ENCODE results near the gene PTPRD. TPM values are rescaled to one million over a fixed set of nuclear protein-coding genes. Genes with fewer than 3 reads are reported as not detected.
"Not testable (repeated sequence)": the region's sequence is repeated elsewhere in the genome, so short reads cannot be mapped to it uniquely, and the experiment has no call there.

Gene PTPRD
- total RNA-seq, 2 donors from 2014 or later, result 97.4 to 101 TPM

DNA sequence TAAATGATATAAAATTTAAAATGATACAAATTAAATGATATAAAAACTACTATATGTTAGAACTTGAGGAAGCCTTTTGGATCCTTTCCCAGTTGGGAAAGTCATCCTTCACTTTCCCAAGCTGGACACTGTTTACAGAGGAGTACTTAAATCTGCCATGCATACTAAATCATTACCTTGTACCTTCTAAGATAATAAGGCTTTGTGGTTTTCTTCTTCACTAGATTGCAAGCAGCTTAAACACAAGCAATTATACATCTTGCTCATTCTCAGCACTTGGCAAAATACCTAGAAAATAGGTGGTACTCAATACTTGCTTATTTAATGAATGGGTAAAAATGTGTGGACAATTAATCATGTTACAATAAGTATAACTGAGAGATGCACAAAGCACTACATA lies 666.8 kb downstream of the PTPRD start:
- Mint-ChIP-seq H3K27me3 (ENCODE audit: insufficient read depth) (no peaks in the 10 kb centered on the region), H3K36me3 (ENCODE audit: low read depth) (no peaks in the 10 kb centered on the region), H3K4me1 (peaks cover 4% of the 10 kb centered on the region), H3K4me3 (no peak overlapping the region), H3K9me3 (no peaks in the 10 kb centered on the region), H3K27ac (no peak overlapping the region)
- Histone ChIP-seq H3K4me3 (ENCODE audit: low read length) (no peak overlapping the region), H3K36me3 (ENCODE audit: control insufficient read depth, insufficient read depth, low read length) (no peaks in the 10 kb centered on the region), H3K27me3 (ENCODE audit: control insufficient read depth, insufficient read depth, low read length, poor library complexity, severe bottlenecking) (no peaks in the 10 kb centered on the region), H3K4me1 (ENCODE audit: control insufficient read depth, insufficient read depth, low read length) (no peaks in the 10 kb centered on the region), H3K27ac (ENCODE audit: low read depth, low read length) (no peak overlapping the region), H3K9ac (ENCODE audit: extremely low read depth, low read length, poor library complexity, severe bottlenecking) (no peak overlapping the region), H3K9me3 (ENCODE audit: control insufficient read depth, low read length) (no peaks in the 10 kb centered on the region)
- TF ChIP-seq, protein P1, sequence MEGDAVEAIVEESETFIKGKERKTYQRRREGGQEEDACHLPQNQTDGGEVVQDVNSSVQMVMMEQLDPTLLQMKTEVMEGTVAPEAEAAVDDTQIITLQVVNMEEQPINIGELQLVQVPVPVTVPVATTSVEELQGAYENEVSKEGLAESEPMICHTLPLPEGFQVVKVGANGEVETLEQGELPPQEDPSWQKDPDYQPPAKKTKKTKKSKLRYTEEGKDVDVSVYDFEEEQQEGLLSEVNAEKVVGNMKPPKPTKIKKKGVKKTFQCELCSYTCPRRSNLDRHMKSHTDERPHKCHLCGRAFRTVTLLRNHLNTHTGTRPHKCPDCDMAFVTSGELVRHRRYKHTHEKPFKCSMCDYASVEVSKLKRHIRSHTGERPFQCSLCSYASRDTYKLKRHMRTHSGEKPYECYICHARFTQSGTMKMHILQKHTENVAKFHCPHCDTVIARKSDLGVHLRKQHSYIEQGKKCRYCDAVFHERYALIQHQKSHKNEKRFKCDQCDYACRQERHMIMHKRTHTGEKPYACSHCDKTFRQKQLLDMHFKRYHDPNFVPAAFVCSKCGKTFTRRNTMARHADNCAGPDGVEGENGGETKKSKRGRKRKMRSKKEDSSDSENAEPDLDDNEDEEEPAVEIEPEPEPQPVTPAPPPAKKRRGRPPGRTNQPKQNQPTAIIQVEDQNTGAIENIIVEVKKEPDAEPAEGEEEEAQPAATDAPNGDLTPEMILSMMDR (conservative IDR thresholded peaks at IDR 0.05), result no peak
- DNase-seq, result no peak

DNA sequence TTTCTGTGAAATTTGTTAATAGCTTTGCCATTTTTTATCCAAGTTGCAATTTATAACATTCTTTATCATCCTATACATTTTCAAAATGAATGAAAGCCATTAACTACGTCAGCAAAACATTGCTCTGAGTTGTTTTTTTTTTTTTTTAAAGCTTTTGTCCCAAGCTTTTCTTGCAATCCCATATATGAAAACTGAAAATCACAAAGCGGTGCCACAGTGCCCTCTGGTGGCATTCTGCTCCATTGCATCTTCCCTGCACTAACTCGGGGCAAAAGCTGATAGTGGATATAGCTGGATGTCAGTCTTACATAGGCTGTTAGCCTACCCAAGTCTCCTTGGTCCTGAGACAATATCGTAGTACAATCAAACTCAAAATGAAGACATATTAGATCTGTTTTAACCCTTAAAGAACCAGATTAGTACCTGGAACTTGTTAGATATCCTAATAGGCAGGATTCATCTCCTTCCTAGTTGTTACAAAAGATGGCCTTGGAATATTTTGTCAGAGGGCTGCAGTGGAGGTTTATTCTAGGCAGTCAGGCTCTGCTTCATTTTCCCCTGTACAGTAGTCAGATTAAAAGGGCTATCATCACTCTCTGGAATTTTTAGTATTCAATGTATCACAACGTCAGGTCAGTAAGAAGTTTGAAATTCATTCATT lies 669.9 kb downstream of the PTPRD start:
- Histone ChIP-seq H3K4me3 (ENCODE audit: low read length) (no peak overlapping the region), H3K36me3 (ENCODE audit: control insufficient read depth, insufficient read depth, low read length) (no peaks in the 10 kb centered on the region), H3K9ac (ENCODE audit: extremely low read depth, low read length, poor library complexity, severe bottlenecking) (no peak overlapping the region), H3K4me1 (ENCODE audit: control insufficient read depth, insufficient read depth, low read length) (no peaks in the 10 kb centered on the region), H3K27me3 (ENCODE audit: control insufficient read depth, insufficient read depth, low read length, poor library complexity, severe bottlenecking) (no peaks in the 10 kb centered on the region), H3K27ac (ENCODE audit: low read depth, low read length) (no peak overlapping the region), H3K9me3 (ENCODE audit: control insufficient read depth, low read length) (no peaks in the 10 kb centered on the region)
- Mint-ChIP-seq H3K9me3 (no peaks in the 10 kb centered on the region), H3K27ac (no peak overlapping the region), H3K4me3 (no peak overlapping the region), H3K4me1 (no peaks in the 10 kb centered on the region), H3K27me3 (ENCODE audit: insufficient read depth) (no peaks in the 10 kb centered on the region), H3K36me3 (ENCODE audit: low read depth) (no peaks in the 10 kb centered on the region)
- TF ChIP-seq, protein P1 (conservative IDR thresholded peaks at IDR 0.05), result peak; percentile 98
- peak; percentile 93 for DNase-seq
- 23% methylated on average over 4 of the region's 5 CpGs; no CpG with 5 or more reads in 1 of the 2 experiments for WGBS, 2 experiments (ENCODE audit: insufficient coverage in 1 of 2, insufficient read length in 1 of 2)

DNA sequence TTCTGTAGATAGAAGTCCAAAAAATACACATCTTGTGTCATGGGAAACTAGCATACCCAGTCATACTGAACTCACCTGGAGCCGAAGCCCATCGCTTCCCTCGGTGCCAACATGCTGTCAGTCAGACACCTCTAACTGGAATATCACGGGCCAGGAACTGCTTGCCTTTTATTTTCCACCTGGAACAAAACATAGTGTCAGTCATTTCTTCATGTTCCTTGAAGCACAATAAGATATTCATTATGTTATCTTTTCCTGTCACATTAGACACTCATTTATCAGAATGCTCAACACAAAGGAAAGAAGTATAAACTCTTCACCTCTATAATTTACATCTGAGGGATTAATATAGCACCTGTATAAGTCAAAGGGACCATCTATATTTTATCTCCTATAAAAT lies 674.4 kb downstream of the PTPRD start:
- no peak overlapping the region for H3K4me3 ChIP-seq (ENCODE audit: low read length)
- WGBS, 2 experiments (ENCODE audit: insufficient coverage in 1 of 2, insufficient read length in 1 of 2), result 96 to 100% methylated on average over 3 to 4 of the region's 4 CpGs
- H3K4me1 Mint-ChIP-seq, result no peaks in the 10 kb centered on the region
- TF ChIP-seq, protein P1 (conservative IDR thresholded peaks at IDR 0.05), result no peak
- H3K9ac ChIP-seq (ENCODE audit: extremely low read depth, low read length, poor library complexity, severe bottlenecking), result no peak overlapping the region
- H3K27ac ChIP-seq (ENCODE audit: low read depth, low read length), result no peak overlapping the region
- no peaks in the 10 kb centered on the region for H3K36me3 ChIP-seq (ENCODE audit: control insufficient read depth, insufficient read depth, low read length)
- H3K36me3 Mint-ChIP-seq (ENCODE audit: low read depth), result no peaks in the 10 kb centered on the region
- H3K9me3 ChIP-seq (ENCODE audit: control insufficient read depth, low read length), result no peaks in the 10 kb centered on the region
- H3K4me1 ChIP-seq (ENCODE audit: control insufficient read depth, insufficient read depth, low read length), result no peaks in the 10 kb centered on the region
- no peaks in the 10 kb centered on the region for H3K27me3 Mint-ChIP-seq (ENCODE audit: insufficient read depth)
- no peak for DNase-seq
- no peaks in the 10 kb centered on the region for H3K9me3 Mint-ChIP-seq
- H3K27me3 ChIP-seq (ENCODE audit: control insufficient read depth, insufficient read depth, low read length, poor library complexity, severe bottlenecking), result no peaks in the 10 kb centered on the region
- H3K27ac Mint-ChIP-seq, result no peak overlapping the region
- no peak overlapping the region for H3K4me3 Mint-ChIP-seq

DNA sequence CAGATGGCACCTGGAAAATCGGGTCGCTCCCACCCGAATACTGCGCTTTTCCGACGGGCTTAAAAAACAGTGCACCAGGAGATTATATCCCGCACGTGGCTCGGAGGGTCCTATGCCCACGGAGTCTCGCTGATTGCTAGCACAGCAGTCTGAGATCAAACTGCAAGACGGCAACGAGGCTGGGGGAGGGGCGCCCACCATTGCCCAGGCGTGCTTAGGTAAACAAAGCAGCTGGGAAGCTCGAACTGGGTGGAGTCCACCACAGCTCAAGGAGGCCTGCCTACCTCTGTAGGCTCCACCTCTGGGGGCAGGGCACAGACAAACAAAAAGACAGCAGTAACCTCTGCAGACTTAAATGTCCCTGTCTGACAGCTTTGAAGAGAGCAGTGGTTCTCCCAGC lies 681.3 kb downstream of the PTPRD start:
- WGBS, 2 experiments (ENCODE audit: insufficient coverage in 1 of 2, insufficient read length in 1 of 2), result 93 to 95% methylated on average over 7 to 13 of the region's 16 CpGs
- not testable (repeated sequence) for H3K4me1 ChIP-seq (ENCODE audit: control insufficient read depth, insufficient read depth, low read length); H3K4me3 ChIP-seq (ENCODE audit: low read length); H3K27ac Mint-ChIP-seq; H3K9me3 ChIP-seq (ENCODE audit: control insufficient read depth, low read length); DNase-seq; H3K9me3 Mint-ChIP-seq; H3K9ac ChIP-seq (ENCODE audit: extremely low read depth, low read length, poor library complexity, severe bottlenecking); H3K36me3 ChIP-seq (ENCODE audit: control insufficient read depth, insufficient read depth, low read length); H3K27me3 Mint-ChIP-seq (ENCODE audit: insufficient read depth); H3K4me1 Mint-ChIP-seq; H3K4me3 Mint-ChIP-seq; H3K27me3 ChIP-seq (ENCODE audit: control insufficient read depth, insufficient read depth, low read length, poor library complexity, severe bottlenecking); H3K27ac ChIP-seq (ENCODE audit: low read depth, low read length); H3K36me3 Mint-ChIP-seq (ENCODE audit: low read depth)

Measured in endodermal cell (in vitro differentiated cells).